ENCODE data around the gene RRBP1.

RRBP1 gene

GRCh38 chr20:17682103-17682888 is at the start of gene RRBP1:
Gene RRBP1, minus strand, starts transcription at chr20:17682242. Its CDS starts 21,735 bp downstream, at chr20:17660507.
- peak; percentile 97 for DNase-seq

- no peak for DNase-seq
Measured at GRCh38 chr20:17731233-17731632, 49.2 kb upstream of the RRBP1 start.

GRCh38 chr20:17730071-17730470 is 48.0 kb upstream of the RRBP1 start:
- DNase-seq: no peak

- no peak for DNase-seq
Measured at GRCh38 chr20:17728074-17728473, 46.0 kb upstream of the RRBP1 start.

- no peak for DNase-seq
Measured at GRCh38 chr20:17727351-17727750, 45.3 kb upstream of the RRBP1 start.

- no peak for DNase-seq
Measured at GRCh38 chr20:17726902-17727301, 44.9 kb upstream of the RRBP1 start.

- DNase-seq: no peak
Measured at GRCh38 chr20:17725094-17725835, 43.2 kb upstream of the RRBP1 start.

GRCh38 chr20:17723301-17723691 is 41.3 kb upstream of the RRBP1 start:
- DNase-seq: no peak

GRCh38 chr20:17722493-17723300 is 40.7 kb upstream of the RRBP1 start:
- no peak for DNase-seq

GRCh38 chr20:17721802-17722486 is 39.9 kb upstream of the RRBP1 start:
- no peak for DNase-seq

- no peak for DNase-seq
Measured at GRCh38 chr20:17720755-17721154, 38.7 kb upstream of the RRBP1 start.

GRCh38 chr20:17716331-17716730 is 34.3 kb upstream of the RRBP1 start:
- no peak for DNase-seq

GRCh38 chr20:17715075-17715474 is 33.0 kb upstream of the RRBP1 start:
- DNase-seq: no peak

- no peak for DNase-seq
Measured at GRCh38 chr20:17714597-17714996, 32.6 kb upstream of the RRBP1 start.

GRCh38 chr20:17712708-17713107 is 30.7 kb upstream of the RRBP1 start:
- DNase-seq: no peak

- DNase-seq: no peak
Measured at GRCh38 chr20:17712201-17712600, 30.2 kb upstream of the RRBP1 start.

- no peak for DNase-seq
Measured at GRCh38 chr20:17711267-17711627, 29.2 kb upstream of the RRBP1 start.

- no peak for DNase-seq
Measured at GRCh38 chr20:17710379-17711266, 28.6 kb upstream of the RRBP1 start.

GRCh38 chr20:17709361-17710293 is 27.6 kb upstream of the RRBP1 start:
- DNase-seq: no peak

- no peak for DNase-seq
Measured at GRCh38 chr20:17708675-17709360, 26.8 kb upstream of the RRBP1 start.

Data from midbrain (tissue), 1 donor.